Transverse colon (tissue), 4 donors: Measurements from ENCODE around the gene SLC39A8. TPM values are rescaled to one million over a fixed set of nuclear protein-coding genes. Genes with fewer than 3 reads are reported as not detected.

Experiments
- DNase-seq: peaks from one replicate; pipeline ENCODE4 v3.0.0-alpha.2; 2019
- H3K27ac ChIP-seq, 4 donors: fragments of 200-600 bp; sonication (generic); 2 replicates each; pipeline ENCODE4 v1.5.1; 2016 to 2018; ENCODE audit warnings: inconsistent platforms in 4 of 4
- H3K27me3 ChIP-seq: fragments of 200-600 bp; sonication (generic); 2 replicates; pipeline ENCODE4 v1.5.1; 2017; ENCODE audit warnings: inconsistent platforms
- H3K36me3 ChIP-seq, 4 donors: fragments of 200-600 bp; sonication (generic); 2 replicates each; pipeline ENCODE4 v1.5.1; 2017 to 2019; ENCODE audit warnings: inconsistent platforms in 4 of 4
- H3K4me1 ChIP-seq, 4 donors: fragments of 200-600 bp; sonication (generic); 2 replicates each; pipeline ENCODE4 v1.5.1; 2017 to 2020; ENCODE audit warnings: inconsistent platforms in 4 of 4
- H3K4me3 ChIP-seq, 4 donors: fragments of 200-600 bp; sonication (generic); 1 replicate in 1 of 4; 2 replicates in 3 of 4; pipeline versions ENCODE4 v1.5.1 to v1.6.1; 2017 to 2019; ENCODE audit warnings: inconsistent platforms in 4 of 4
- H3K9me3 ChIP-seq, 2 donors: fragments of 200-600 bp; sonication (generic); 2 replicates each; pipeline ENCODE4 v1.5.1; 2017 to 2019; ENCODE audit warnings: inconsistent platforms in 2 of 2
- CTCF ChIP-seq, 5 experiments: fragments of 200-600 bp in 3 of 5; fragments of 450-650 bp in 2 of 5; sonication (generic) in 3 of 5; IDR thresholded peaks; 1 replicate in 2 of 5; 2 replicates in 3 of 5; pipeline ENCODE4 v1.5.1; 2016 to 2017; ENCODE audit warnings: antibody characterized with exemption in 5 of 5, inconsistent platforms in 3 of 5, mild to moderate bottlenecking in 2 of 5, moderate library complexity in 1 of 5
- EP300 ChIP-seq: sonication (generic); formaldehyde crosslinking; IDR thresholded peaks from one replicate; pipeline ENCODE4 v1.6.1; 2017; ENCODE audit warnings: antibody characterized with exemption, low read depth
- POLR2A ChIP-seq: fragments of 450-650 bp; IDR thresholded peaks from one replicate; pipeline ENCODE4 v1.6.1; 2016; ENCODE audit warnings: antibody characterized with exemption, mild to moderate bottlenecking, moderate library complexity
- POLR2AphosphoS5 ChIP-seq, 3 donors: sonication (generic); formaldehyde crosslinking; IDR thresholded peaks; one replicate each; pipeline ENCODE4 v1.6.1; 2016; ENCODE audit warnings: antibody characterized with exemption in 3 of 3
- WGBS, 2 donors: methylation state at CpG; one replicate each; pipeline ENCODE4 v1.1.5; 2018; ENCODE audit warnings: low coverage in 1 of 2; 5-methylcytosine and 5-hydroxymethylcytosine counted together
- in situ Hi-C, 4 donors: fragments of 200-750 bp; cut with MboI; loops; one replicate each; pipeline versions ENCODE4 v1.15.0 to v1.15.1; 2017; ENCODE audit warnings: low sequenced_read_pairs in 3 of 4, low pct_ligation_motif_present in 1 of 4, low pct_unique_long_range_greater_than_20kb in 1 of 4
- intact Hi-C: fragments of 100-400 bp; cut with DNase I; formaldehyde crosslinking; loops from one replicate; pipeline ENCODE4 v1.15.1; 2023; ENCODE audit warnings: low total_unique reads
- total RNA-seq, 4 donors: library from RNA; depleted of rRNA; stranded (reverse); fragments of >200 nt; gene quantifications; one replicate each; pipeline ENCODE4 v1.1.0, GENCODE V29; 2016

SLC39A8 gene
- total RNA-seq, 4 donors from 2014 or later = 21.7 to 83.8 (median 42.6) TPM

- Histone ChIP-seq H3K4me3 (no peak overlapping the region), H3K27ac (no peak overlapping the region), H3K27me3 (no peaks in the 10 kb centered on the region), H3K36me3 (no peaks in the 10 kb centered on the region), H3K9me3 (no peaks in the 10 kb centered on the region), H3K4me1 (peaks cover 0 to 6% (median 0%) of the 10 kb centered on the region in 4 donors)
- DNase-seq = no peak
- 30 to 48% methylated on average over 2 to 3 of the region's 3 CpGs for WGBS, 2 donors
- intact Hi-C loops = no loop called here
- no peak for TF ChIP-seq CTCF (IDR thresholded peaks at IDR 0.05)
- no peak for TF ChIP-seq EP300
- no peak for TF ChIP-seq POLR2A
- no peak for TF ChIP-seq POLR2AphosphoS5 (IDR thresholded peaks at IDR 0.05)
- in situ Hi-C loops = no loop called here
These were observed 86.2 kb downstream of the SLC39A8 start for GRCh38 chr4:102259081-102259480.

GRCh38 chr4:102256321-102256720 is 89.0 kb downstream of the SLC39A8 start:
- Histone ChIP-seq H3K4me1 (peaks cover 0 to 6% (median 0%) of the 10 kb centered on the region in 4 donors), H3K9me3 (no peaks in the 10 kb centered on the region), H3K36me3 (no peaks in the 10 kb centered on the region), H3K4me3 (no peak overlapping the region), H3K27me3 (no peaks in the 10 kb centered on the region), H3K27ac (no peak overlapping the region)
- 73 to 74% methylated on average over 3 of the region's 3 CpGs for WGBS, 2 donors
- intact Hi-C loops = no loop called here
- TF ChIP-seq POLR2A = no peak
- TF ChIP-seq POLR2AphosphoS5 (IDR thresholded peaks at IDR 0.05) = no peak
- TF ChIP-seq CTCF (IDR thresholded peaks at IDR 0.05) = no peak
- no peak for TF ChIP-seq EP300
- in situ Hi-C loops = no loop called here
- no peak for DNase-seq

GRCh38 chr4:102253860-102254259 is 91.4 kb downstream of the SLC39A8 start:
- H3K27ac ChIP-seq = no peak overlapping the region
- WGBS, 2 donors = 65 to 77% methylated on average over 2 of the region's 2 CpGs
- no peaks in the 10 kb centered on the region for H3K27me3 ChIP-seq
- H3K4me3 ChIP-seq = no peak overlapping the region
- in situ Hi-C loops = no loop called here
- TF ChIP-seq EP300 = no peak
- TF ChIP-seq CTCF (IDR thresholded peaks at IDR 0.05) = no peak
- no peak for TF ChIP-seq POLR2AphosphoS5 (IDR thresholded peaks at IDR 0.05)
- TF ChIP-seq POLR2A = no peak
- no peaks in the 10 kb centered on the region for H3K9me3 ChIP-seq
- no peaks in the 10 kb centered on the region for H3K36me3 ChIP-seq
- intact Hi-C loops = no loop called here
- no peak for DNase-seq
- no peaks in the 10 kb centered on the region for H3K4me1 ChIP-seq

GRCh38 chr4:102252171-102252570 is 93.1 kb downstream of the SLC39A8 start:
- H3K4me1 ChIP-seq = no peaks in the 10 kb centered on the region
- 66 to 87% methylated on average over 2 of the region's 2 CpGs for WGBS, 2 donors
- TF ChIP-seq CTCF (IDR thresholded peaks at IDR 0.05) (no peak), POLR2AphosphoS5 (IDR thresholded peaks at IDR 0.05) (no peak), EP300 (no peak), POLR2A (no peak)
- no peaks in the 10 kb centered on the region for H3K36me3 ChIP-seq
- no peak overlapping the region for H3K4me3 ChIP-seq
- no peaks in the 10 kb centered on the region for H3K27me3 ChIP-seq
- H3K27ac ChIP-seq = no peak overlapping the region
- DNase-seq = no peak
- in situ Hi-C loops (no loop called here), intact Hi-C loops (no loop called here)
- H3K9me3 ChIP-seq = no peaks in the 10 kb centered on the region
